Subcutaneous adipose tissue (tissue), 4 donors: ENCODE results near the gene LARGE1. TPM values are rescaled to one million over a fixed set of nuclear protein-coding genes. Genes with fewer than 3 reads are reported as not detected.

Source experiments
- CTCF ChIP-seq: fragments of 450-650 bp; IDR thresholded peaks from one replicate; pipeline ENCODE4 v1.5.1; 2016; ENCODE audit warnings: low read depth, mild to moderate bottlenecking, control low read depth, antibody characterized with exemption, moderate library complexity
- total RNA-seq, 4 donors: library from RNA; depleted of rRNA; stranded (reverse); fragments of >200 nt; gene quantifications; one replicate each; pipeline ENCODE4 v1.1.0, GENCODE V29; 2016

The LARGE1 gene
- total RNA-seq, 4 donors from 2014 or later = 19.4 to 28.8 (median 22.1) TPM

- TF ChIP-seq CTCF = no peak
Observed at GRCh38 chr22:33353502-33353901, 566.8 kb downstream of the LARGE1 start.

GRCh38 chr22:33352768-33353167 is 567.5 kb downstream of the LARGE1 start:
- no peak for TF ChIP-seq CTCF

GRCh38 chr22:33350961-33351360 is 569.3 kb downstream of the LARGE1 start:
- no peak for TF ChIP-seq CTCF

- TF ChIP-seq CTCF = no peak
Observed at GRCh38 chr22:33350491-33350890, 569.8 kb downstream of the LARGE1 start.

- no peak for TF ChIP-seq CTCF
Observed at GRCh38 chr22:33347002-33347401, 573.3 kb downstream of the LARGE1 start.

GRCh38 chr22:33341611-33342010 is 578.7 kb downstream of the LARGE1 start:
- TF ChIP-seq CTCF = no peak

- no peak for TF ChIP-seq CTCF
Observed at GRCh38 chr22:33337524-33337923, 582.8 kb downstream of the LARGE1 start.
